OCI-LY7 (cell line): ENCODE results near the gene DAND5. TPM values are rescaled to one million over a fixed set of nuclear protein-coding genes. Genes with fewer than 3 reads are reported as not detected.

Experiments
- BruUV-seq: library from RNA; stranded (reverse); fragments of 400-500 nt; replicated peaks from 2 replicates; lab custom pipeline; 2021; lab: Mats Ljungman, UMichigan
- CTCF ChIA-PET: fragments of 300-600 bp; sonication (Branson Sonifier 250); formaldehyde crosslinking; loops from one replicate; lab custom pipeline; 2022; ENCODE audit warnings: antibody characterized with exemption; ENCODE audit not compliant: unreplicated experiment; lab: Charles Lee
- POLR2A ChIA-PET: fragments of 300-600 bp; sonication (Branson Sonifier 250); formaldehyde crosslinking; loops from one replicate; lab custom pipeline; 2022; ENCODE audit warnings: antibody characterized with exemption; lab: Charles Lee
- DNase-seq: peaks from one replicate; pipeline ENCODE4 v3.0.0-alpha.2; 2015; ENCODE audit warnings: low spot score
- H2AFZ ChIP-seq: fragments of 200-600 bp; sonication (generic), shearing (Covaris generic); 2 replicates; pipeline ENCODE4 v1.6.1; 2014; ENCODE audit warnings: mild to moderate bottlenecking, antibody characterized with exemption, low read length, moderate library complexity
- H3K27ac ChIP-seq: fragments of 200-600 bp; sonication (generic); 2 replicates; pipeline ENCODE4 v1.5.1; 2014; ENCODE audit warnings: mixed run types, low read depth, mild to moderate bottlenecking, moderate library complexity, low read length, inconsistent platforms; ENCODE audit not compliant: poor library complexity, severe bottlenecking
- H3K36me3 ChIP-seq: fragments of 200-600 bp; sonication (generic); 2 replicates; pipeline ENCODE4 v1.6.1; 2014; ENCODE audit warnings: mild to moderate bottlenecking, antibody characterized with exemption, low read length, moderate library complexity, mixed read lengths; ENCODE audit not compliant: insufficient read depth
- H3K4me1 ChIP-seq: fragments of 200-600 bp; sonication (generic); 2 replicates; pipeline ENCODE4 v1.5.1; 2014; ENCODE audit warnings: mild to moderate bottlenecking, low read length; ENCODE audit not compliant: insufficient read depth, poor library complexity, severe bottlenecking
- H3K4me2 ChIP-seq: fragments of 200-600 bp; sonication (generic); 2 replicates; pipeline ENCODE4 v1.6.1; 2014; ENCODE audit warnings: mild to moderate bottlenecking, low read length
- H3K4me3 ChIP-seq: fragments of 200-600 bp; sonication (generic); 2 replicates; pipeline ENCODE4 v1.5.1; 2014; ENCODE audit warnings: mild to moderate bottlenecking, low read depth, low read length; ENCODE audit not compliant: poor library complexity, severe bottlenecking
- H3K79me2 ChIP-seq: fragments of 200-600 bp; sonication (generic); 2 replicates; pipeline ENCODE4 v1.6.1; 2016; ENCODE audit warnings: low read depth, mild to moderate bottlenecking, low read length, moderate library complexity, mixed read lengths; ENCODE audit not compliant: insufficient read depth
- H3K9me2 ChIP-seq: fragments of 200-600 bp; sonication (generic); 2 replicates; pipeline ENCODE4 v1.6.1; 2016; ENCODE audit warnings: mild to moderate bottlenecking, low read length, mixed read lengths; ENCODE audit not compliant: insufficient read depth
- H3K9me3 ChIP-seq: fragments of 200-600 bp; sonication (generic); 2 replicates; pipeline ENCODE4 v1.6.1; 2014; ENCODE audit warnings: mild to moderate bottlenecking, mixed run types, low read length, mixed read lengths
- H4K20me1 ChIP-seq: fragments of 200-600 bp; sonication (generic); 2 replicates; pipeline ENCODE4 v1.6.1; 2014; ENCODE audit warnings: mild to moderate bottlenecking, antibody characterized with exemption, low read length, moderate library complexity, mixed read lengths; ENCODE audit not compliant: insufficient read depth
- EZH2phosphoT487 ChIP-seq: fragments of 200-600 bp; sonication (generic); IDR thresholded peaks from 2 replicates; pipeline ENCODE4 v1.6.1; 2018; ENCODE audit warnings: low read depth, borderline replicate concordance, mild to moderate bottlenecking, mixed run types, antibody characterized with exemption, low read length, moderate library complexity, mixed read lengths
- intact Hi-C: fragments of 100-400 bp; cut with micrococcal nuclease; formaldehyde crosslinking; loops from one replicate; pipeline ENCODE4 v1.10.0; 2022; ENCODE audit not compliant: unreplicated experiment
- total RNA-seq, 2 experiments: library from RNA; depleted of rRNA in 1 of 2; stranded (reverse); fragments of >200 nt in 1 of 2; shearing (Covaris generic) in 1 of 2; gene quantifications; 2 replicates each; pipeline ENCODE4 v1.2.3, GENCODE V29; 2014 to 2022
- TF ChIP-seq, protein P1 (sequence below): fragments of 200-600 bp; sonication (generic); conservative IDR thresholded peaks from 2 replicates; pipeline ENCODE4 v1.5.1; 2014; ENCODE audit warnings: mild to moderate bottlenecking, antibody characterized with exemption, low read length, moderate library complexity, mixed read lengths

DAND5 gene
- total RNA-seq, 2 experiments from 2014 or later: 0.06 to 0.84 TPM

DNA sequence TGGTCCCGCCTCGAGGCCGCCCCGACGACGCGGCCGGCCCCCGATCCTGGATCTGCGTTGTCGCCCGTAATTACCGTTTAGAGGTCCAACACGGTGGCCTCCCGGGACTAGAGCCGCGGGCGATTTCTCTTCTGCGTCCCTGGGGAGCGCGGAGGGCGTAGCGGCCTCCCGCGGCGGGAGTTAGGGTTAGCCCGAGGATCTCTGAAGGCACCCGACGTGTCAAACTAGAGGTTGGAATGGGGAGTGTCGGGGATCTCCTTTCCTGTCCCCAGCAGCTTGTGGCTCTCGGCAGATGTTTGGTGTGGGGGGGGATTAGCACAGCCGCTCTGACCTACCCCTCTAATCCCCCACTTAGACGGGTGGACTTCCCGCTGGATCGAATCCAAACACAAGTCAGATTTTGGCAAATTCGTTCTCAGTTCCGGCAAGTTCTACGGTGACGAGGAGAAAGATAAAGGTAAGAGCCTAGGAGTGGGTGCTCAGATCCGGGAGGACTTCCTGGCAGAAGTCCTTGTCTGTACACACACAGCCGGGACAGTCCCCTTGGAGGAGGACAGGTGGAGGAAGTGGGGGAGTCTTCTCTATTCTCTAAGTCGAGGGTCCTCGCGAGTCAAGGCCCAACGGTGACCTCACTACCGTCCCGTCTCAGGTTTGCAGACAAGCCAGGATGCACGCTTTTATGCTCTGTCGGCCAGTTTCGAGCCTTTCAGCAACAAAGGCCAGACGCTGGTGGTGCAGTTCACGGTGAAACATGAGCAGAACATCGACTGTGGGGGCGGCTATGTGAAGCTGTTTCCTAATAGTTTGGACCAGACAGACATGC lies 30.4 kb upstream of the DAND5 start:
- peak overlapping the region; percentile 92 for H3K4me2 ChIP-seq
- TF ChIP-seq EZH2phosphoT487: no peak
- TF ChIP-seq, protein P1, sequence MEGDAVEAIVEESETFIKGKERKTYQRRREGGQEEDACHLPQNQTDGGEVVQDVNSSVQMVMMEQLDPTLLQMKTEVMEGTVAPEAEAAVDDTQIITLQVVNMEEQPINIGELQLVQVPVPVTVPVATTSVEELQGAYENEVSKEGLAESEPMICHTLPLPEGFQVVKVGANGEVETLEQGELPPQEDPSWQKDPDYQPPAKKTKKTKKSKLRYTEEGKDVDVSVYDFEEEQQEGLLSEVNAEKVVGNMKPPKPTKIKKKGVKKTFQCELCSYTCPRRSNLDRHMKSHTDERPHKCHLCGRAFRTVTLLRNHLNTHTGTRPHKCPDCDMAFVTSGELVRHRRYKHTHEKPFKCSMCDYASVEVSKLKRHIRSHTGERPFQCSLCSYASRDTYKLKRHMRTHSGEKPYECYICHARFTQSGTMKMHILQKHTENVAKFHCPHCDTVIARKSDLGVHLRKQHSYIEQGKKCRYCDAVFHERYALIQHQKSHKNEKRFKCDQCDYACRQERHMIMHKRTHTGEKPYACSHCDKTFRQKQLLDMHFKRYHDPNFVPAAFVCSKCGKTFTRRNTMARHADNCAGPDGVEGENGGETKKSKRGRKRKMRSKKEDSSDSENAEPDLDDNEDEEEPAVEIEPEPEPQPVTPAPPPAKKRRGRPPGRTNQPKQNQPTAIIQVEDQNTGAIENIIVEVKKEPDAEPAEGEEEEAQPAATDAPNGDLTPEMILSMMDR: 0 out of 2 replicates have a peak, but pooled peaks have one; percentile 25
- POLR2A ChIA-PET: no interaction called here
- H3K36me3 ChIP-seq: peaks cover 54% of the 10 kb centered on the region
- H3K79me2 ChIP-seq: peaks cover 43% of the 10 kb centered on the region
- H3K9me2 ChIP-seq: no peaks in the 10 kb centered on the region
- BruUV-seq: TSS peak; percentile 84
- H3K27ac ChIP-seq: peak overlapping the region; percentile 63
- intact Hi-C loops: loop anchor here (1.0 to 5.0 kb wide), 2 partner anchors 58 to 102 kb away; partner anchors contain the start of genes DNASE2 and MAST1
- DNase-seq: peak; percentile 66
- CTCF ChIA-PET: no interaction called here
- peak overlapping the region; percentile 98 for H3K4me3 ChIP-seq
- H2AFZ ChIP-seq: no peak overlapping the region
- H3K9me3 ChIP-seq: no peaks in the 10 kb centered on the region
- H4K20me1 ChIP-seq: peaks cover 27% of the 10 kb centered on the region
- H3K4me1 ChIP-seq: peaks cover 73% of the 10 kb centered on the region

DNA sequence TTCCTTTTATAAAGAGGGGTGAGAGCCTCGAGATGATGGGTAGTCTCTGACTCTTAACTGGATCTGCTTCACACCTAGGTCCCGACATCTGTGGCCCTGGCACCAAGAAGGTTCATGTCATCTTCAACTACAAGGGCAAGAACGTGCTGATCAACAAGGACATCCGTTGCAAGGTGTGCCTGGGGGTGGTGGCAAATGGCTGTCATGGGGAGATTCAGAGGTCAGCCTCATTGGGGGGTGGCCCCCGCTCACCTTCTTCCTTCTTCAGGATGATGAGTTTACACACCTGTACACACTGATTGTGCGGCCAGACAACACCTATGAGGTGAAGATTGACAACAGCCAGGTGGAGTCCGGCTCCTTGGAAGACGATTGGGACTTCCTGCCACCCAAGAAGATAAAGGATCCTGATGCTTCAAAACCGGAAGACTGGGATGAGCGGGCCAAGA lies 29.4 kb upstream of the DAND5 start:
- peak overlapping the region; percentile 98 for H3K4me3 ChIP-seq

DNA sequence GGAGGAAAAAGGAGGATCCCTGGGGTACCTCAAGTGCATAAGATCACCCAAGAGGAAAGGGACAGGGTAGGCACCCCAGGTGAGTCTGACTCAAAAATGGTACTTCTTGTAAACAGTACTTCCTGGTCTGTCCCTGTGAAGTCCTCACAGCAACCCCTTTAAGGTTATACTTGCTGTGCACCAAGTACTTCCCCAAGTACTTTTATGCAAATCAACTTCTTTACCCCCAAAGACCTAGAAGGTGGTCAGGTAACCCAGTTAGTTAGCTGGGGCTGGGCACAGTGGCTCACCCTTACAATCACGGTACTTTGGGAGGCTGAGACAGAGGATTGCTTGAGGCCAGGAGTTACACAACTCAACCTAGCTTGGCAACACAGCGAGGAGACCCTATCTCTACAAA lies 28.5 kb upstream of the DAND5 start:
- ChIA-PET CTCF (no interaction called here), POLR2A (interaction anchor here (0.7 kb wide), 2 partner anchors 58 to 148 kb away, joined by 3 to 4 read pairs; no protein-coding TSS in a partner anchor)
- no peaks in the 10 kb centered on the region for H3K9me2 ChIP-seq
- peaks cover 77% of the 10 kb centered on the region for H3K4me1 ChIP-seq
- intact Hi-C loops: no loop called here
- peaks cover 69% of the 10 kb centered on the region for H3K36me3 ChIP-seq
- no peak overlapping the region for H2AFZ ChIP-seq
- peaks cover 43% of the 10 kb centered on the region for H3K79me2 ChIP-seq
- BruUV-seq: no TSS peak
- peak overlapping the region; percentile 63 for H3K27ac ChIP-seq
- peak overlapping the region; percentile 98 for H3K4me3 ChIP-seq
- H4K20me1 ChIP-seq: peaks cover 27% of the 10 kb centered on the region
- no peak for DNase-seq
- no peaks in the 10 kb centered on the region for H3K9me3 ChIP-seq
- TF ChIP-seq, protein P1: no peak
- no peak for TF ChIP-seq EZH2phosphoT487
- peak overlapping the region; percentile 92 for H3K4me2 ChIP-seq

More for the DNA sequence above, 29.4 kb upstream of the DAND5 start:
- Histone ChIP-seq H3K9me2 (no peaks in the 10 kb centered on the region), H3K9me3 (no peaks in the 10 kb centered on the region), H3K4me2 (peak overlapping the region; percentile 92), H3K36me3 (peaks cover 64% of the 10 kb centered on the region), H3K27ac (peak overlapping the region; percentile 63), H3K79me2 (peaks cover 43% of the 10 kb centered on the region), H3K4me1 (peaks cover 79% of the 10 kb centered on the region), H4K20me1 (peaks cover 27% of the 10 kb centered on the region), H2AFZ (no peak overlapping the region)
- TF ChIP-seq EZH2phosphoT487: no peak
- CTCF ChIA-PET: no interaction called here
- POLR2A ChIA-PET: no interaction called here
- no TSS peak for BruUV-seq
- intact Hi-C loops: loop anchor here (5.0 kb wide), 1 partner anchor 103 kb away; the partner anchor contains the start of gene MAST1
- DNase-seq: no peak
